Epithelial cell of proximal tubule (primary cell): Measurements from ENCODE around the gene SYMPK. TPM values are rescaled to one million over a fixed set of nuclear protein-coding genes. Genes with fewer than 3 reads are reported as not detected.

Experiments
- DNase-seq: peaks from one replicate; pipeline ENCODE4 v3.0.0-alpha.2; 2011; ENCODE audit warnings: low read depth
- H3K4me3 ChIP-seq: 2 replicates; pipeline ENCODE4 v1.5.1; 2011; ENCODE audit warnings: low read depth, mild to moderate bottlenecking, low read length
- CTCF ChIP-seq: conservative IDR thresholded peaks from 2 replicates; pipeline ENCODE4 v1.5.1; 2012; ENCODE audit warnings: low read depth, mild to moderate bottlenecking, low read length
- total RNA-seq: library from RNA; depleted of rRNA; stranded (reverse); fragments of >200 nt; gene quantifications from 2 replicates; pipeline ENCODE4 v1.2.3, GENCODE V29; 2015

Gene SYMPK
- total RNA-seq, 1 donor from 2014 or later: 22.9 TPM

- DNase-seq: no peak
- peak overlapping the region; percentile 70 for H3K4me3 ChIP-seq
- TF ChIP-seq CTCF: no peak
These were observed 1.7 kb upstream of the SYMPK start for GRCh38 chr19:45864629-45865082.

- no peak for DNase-seq
- TF ChIP-seq CTCF: peak; percentile 65
- H3K4me3 ChIP-seq: peak within 1 kb of the TSS; percentile 70
These were observed 1.1 kb upstream of the SYMPK start, which contains the start of gene FOXA3 for GRCh38 chr19:45863840-45864628. TSS of gene FOXA3 (plus strand) at chr19:45864326. CDS start at chr19:45864457, 131 bp downstream.

GRCh38 chr19:45863335-45863839, 440 bp upstream of the SYMPK start:
- H3K4me3 ChIP-seq: peak overlapping the region; percentile 70
- no peak for TF ChIP-seq CTCF
- no peak for DNase-seq

- TF ChIP-seq CTCF: no peak
- DNase-seq: no peak
- peak overlapping the region; percentile 70 for H3K4me3 ChIP-seq
These were observed 730 bp downstream of the SYMPK start for GRCh38 chr19:45862271-45862563.

- no peak for TF ChIP-seq CTCF
- no peak overlapping the region for H3K4me3 ChIP-seq
- no peak for DNase-seq
These were observed 2.3 kb downstream of the SYMPK start for GRCh38 chr19:45860359-45861259.

DNA sequence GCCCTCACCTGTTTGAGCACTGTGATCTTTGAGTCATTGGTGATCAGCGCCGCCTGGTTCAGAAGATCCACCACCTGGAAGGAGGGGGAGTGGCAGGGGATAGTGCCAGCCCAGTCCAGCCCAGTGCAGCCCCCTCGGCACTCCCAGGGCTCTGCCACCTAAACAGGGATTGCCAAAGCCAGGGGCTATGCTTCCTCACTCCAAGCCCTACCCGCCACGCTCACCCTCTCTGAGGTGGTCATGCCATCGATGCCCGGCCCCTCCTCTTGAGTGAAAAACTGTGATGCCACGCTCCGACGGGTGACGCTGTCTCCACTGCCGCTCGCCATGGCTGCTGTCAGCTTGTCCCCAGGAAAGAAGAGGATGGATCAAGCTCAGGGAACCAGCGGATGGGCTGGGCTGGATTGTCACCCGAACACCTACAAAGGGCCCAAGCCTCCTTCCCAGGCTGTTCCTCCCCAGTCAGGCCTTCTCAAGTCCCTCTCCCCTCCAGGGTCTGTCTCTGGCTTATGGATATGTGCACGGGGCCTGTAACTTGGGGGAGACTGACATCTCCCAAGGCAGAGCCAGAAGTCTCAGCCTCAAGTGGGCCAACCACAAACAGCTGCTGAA, 8.7 kb downstream of the SYMPK start:
- TF ChIP-seq CTCF: no peak
- DNase-seq: no peak
- no peak overlapping the region for H3K4me3 ChIP-seq
